Endometrial microvascular endothelial cells (primary cell): ENCODE measurements around the gene DOCK7. TPM values are rescaled to one million over a fixed set of nuclear protein-coding genes. Genes with fewer than 3 reads are reported as not detected.

Experiments used
- in situ Hi-C: cut with HindIII; loops from 2 replicates; pipeline ENCODE4 v1.10.0; 2017; ENCODE audit warnings: low sequenced_read_pairs, low pct_unique_long_range_greater_than_20kb; ENCODE audit errors: inconsistent ontology term
- total RNA-seq: library from RNA; depleted of rRNA; stranded (reverse); fragments of >200 nt; gene quantifications from one replicate; pipeline ENCODE4 v1.2.3, GENCODE V29; 2015; ENCODE audit errors: inconsistent ontology term

The DOCK7 gene
- total RNA-seq, 1 donor from 2014 or later: 23.9 TPM

GRCh38 chr1:62434618-62435001 lies 253.6 kb downstream of the DOCK7 start:
- in situ Hi-C loops: loop anchor here (10.0 kb wide), 1 partner anchor 290 kb away; no protein-coding TSS in a partner anchor

- in situ Hi-C loops: loop anchor here (10.0 kb wide), 1 partner anchor 291 kb away; no protein-coding TSS in a partner anchor
Observed at GRCh38 chr1:62433861-62434617, 254.1 kb downstream of the DOCK7 start.

- in situ Hi-C loops: no loop called here
Observed at GRCh38 chr1:62429581-62429980, 258.6 kb downstream of the DOCK7 start.

GRCh38 chr1:62428351-62428750 lies 259.8 kb downstream of the DOCK7 start:
- in situ Hi-C loops: no loop called here

GRCh38 chr1:62426794-62427193 lies 261.4 kb downstream of the DOCK7 start:
- in situ Hi-C loops: no loop called here

- in situ Hi-C loops: no loop called here
Observed at GRCh38 chr1:62426237-62426636, 261.9 kb downstream of the DOCK7 start.

GRCh38 chr1:62425041-62425440 lies 263.1 kb downstream of the DOCK7 start:
- in situ Hi-C loops: no loop called here

- in situ Hi-C loops: no loop called here
Observed at GRCh38 chr1:62424411-62424810, 263.8 kb downstream of the DOCK7 start.

- in situ Hi-C loops: no loop called here
Observed at GRCh38 chr1:62423580-62424242, 264.5 kb downstream of the DOCK7 start.

- in situ Hi-C loops: no loop called here
Observed at GRCh38 chr1:62420214-62420613, 268.0 kb downstream of the DOCK7 start.

GRCh38 chr1:62417351-62417999 lies 270.7 kb downstream of the DOCK7 start:
- in situ Hi-C loops: no loop called here

GRCh38 chr1:62415687-62416086 lies 272.5 kb downstream of the DOCK7 start:
- in situ Hi-C loops: no loop called here

GRCh38 chr1:62407398-62408009 lies 280.7 kb downstream of the DOCK7 start:
- in situ Hi-C loops: no loop called here

GRCh38 chr1:62406576-62406975 lies 281.6 kb downstream of the DOCK7 start:
- in situ Hi-C loops: no loop called here

GRCh38 chr1:62405247-62405646 lies 282.9 kb downstream of the DOCK7 start:
- in situ Hi-C loops: no loop called here

Other genes with a start within 250 kb of the DOCK7 start
- gene ANGPTL3, start 90.9 kb downstream of the DOCK7 start, total RNA-seq: not detected
- 23.3 TPM for gene ATG4C, start 95.7 kb upstream of the DOCK7 start, total RNA-seq